MM.1S (cell line): ENCODE measurements around the gene SYT4.

Source experiments
- DNase-seq: peaks from one replicate; pipeline ENCODE4 v3.0.0-alpha.2; 2015
- H2AFZ ChIP-seq: fragments of 300-600 bp; sonication (generic); 2 replicates; pipeline ENCODE4 v1.6.0; 2016; ENCODE audit warnings: antibody characterized with exemption, low read length
- H3F3A ChIP-seq: fragments of 300-600 bp; sonication (generic); 2 replicates; pipeline ENCODE4 v1.6.1; 2016; ENCODE audit warnings: mild to moderate bottlenecking, antibody characterized with exemption, low read length, moderate library complexity, mixed read lengths; ENCODE audit not compliant: insufficient read depth
- H3K27ac ChIP-seq: fragments of 300-600 bp; sonication (generic); 2 replicates; pipeline ENCODE4 v1.5.1; 2016; ENCODE audit warnings: mild to moderate bottlenecking, low read length
- H3K27me3 ChIP-seq: fragments of 300-600 bp; sonication (generic); replicated peaks from 2 replicates; pipeline ENCODE4 v1.6.0; 2016; ENCODE audit warnings: low read length; ENCODE audit not compliant: insufficient read depth
- H3K36me3 ChIP-seq: fragments of 300-600 bp; sonication (generic); replicated peaks from 2 replicates; pipeline ENCODE4 v1.6.1; 2016; ENCODE audit warnings: mild to moderate bottlenecking, low read length, mixed read lengths; ENCODE audit not compliant: insufficient read depth
- H3K4me1 ChIP-seq: fragments of 300-600 bp; sonication (generic); 2 replicates; pipeline ENCODE4 v1.6.1; 2016; ENCODE audit warnings: low read length, mixed read lengths
- H3K4me2 ChIP-seq: fragments of 300-600 bp; sonication (generic); 2 replicates; pipeline ENCODE4 v1.6.0; 2016; ENCODE audit warnings: low read depth, low read length
- H3K4me3 ChIP-seq: fragments of 300-600 bp; sonication (generic); 2 replicates; pipeline ENCODE4 v1.5.1; 2016; ENCODE audit warnings: low read length, mixed read lengths
- H3K79me2 ChIP-seq: fragments of 300-600 bp; sonication (generic); 2 replicates; pipeline ENCODE4 v1.6.1; 2016; ENCODE audit warnings: mixed run types, low read length, mixed read lengths
- H3K9ac ChIP-seq: fragments of 300-600 bp; sonication (generic); 2 replicates; pipeline ENCODE4 v1.6.1; 2016; ENCODE audit warnings: low read length, mixed read lengths
- H3K9me2 ChIP-seq: fragments of 300-600 bp; sonication (generic); replicated peaks from 2 replicates; pipeline ENCODE4 v1.6.1; 2016; ENCODE audit warnings: mild to moderate bottlenecking, low read length, mixed read lengths; ENCODE audit not compliant: insufficient read depth
- H3K9me3 ChIP-seq: fragments of 300-600 bp; sonication (generic); replicated peaks from 2 replicates; pipeline ENCODE4 v1.6.1; 2016; ENCODE audit warnings: mild to moderate bottlenecking, low read length, mixed read lengths; ENCODE audit not compliant: insufficient read depth
- H4K20me1 ChIP-seq: fragments of 300-600 bp; sonication (generic); 2 replicates; pipeline ENCODE4 v1.6.1; 2016; ENCODE audit warnings: mild to moderate bottlenecking, low read length, moderate library complexity, mixed read lengths; ENCODE audit not compliant: insufficient read depth
- CTCF ChIP-seq: fragments of 300-600 bp; sonication (generic); IDR thresholded peaks from 2 replicates; pipeline ENCODE4 v1.5.1; 2016; ENCODE audit warnings: antibody characterized with exemption, low read length, mixed read lengths
- EZH2 ChIP-seq: fragments of 300-600 bp; sonication (generic); optimal IDR thresholded peaks from 2 replicates; pipeline ENCODE3; 2017; ENCODE audit warnings: low read depth, mild to moderate bottlenecking, antibody characterized with exemption, low read length, mixed read lengths
- EZH2phosphoT487 ChIP-seq: fragments of 300-600 bp; sonication (generic); IDR thresholded peaks from 2 replicates; pipeline ENCODE4 v1.6.1; 2018; ENCODE audit warnings: antibody characterized with exemption, low read length

Gene SYT4

GRCh38 chr18:43277164-43277600 is at the start of gene SYT4:
Gene SYT4, minus strand, starts transcription at chr18:43277490. Its CDS starts 209 bp downstream, at chr18:43277281.
- Histone ChIP-seq H3K4me2 (no peak within 1 kb of the TSS), H2AFZ (no peak within 1 kb of the TSS), H3K27ac (no peak within 1 kb of the TSS), H3F3A (no peaks in the 10 kb centered on the region), H3K36me3 (no peaks in the 10 kb centered on the region), H4K20me1 (no peaks in the 10 kb centered on the region), H3K4me3 (no peak within 1 kb of the TSS), H3K9ac (no peak within 1 kb of the TSS), H3K4me1 (no peaks in the 10 kb centered on the region), H3K79me2 (no peaks in the 10 kb centered on the region), H3K27me3 (no peaks in the 10 kb centered on the region), H3K9me3 (no peaks in the 10 kb centered on the region), H3K9me2 (no peaks in the 10 kb centered on the region)
- DNase-seq: no peak
- TF ChIP-seq EZH2phosphoT487 (no peak), EZH2 (no peak), CTCF (no peak)

GRCh38 chr18:43322132-43322531 is 44.8 kb upstream of the SYT4 start:
- Histone ChIP-seq H3K4me2 (no peak overlapping the region), H2AFZ (no peak overlapping the region), H3K9me2 (no peaks in the 10 kb centered on the region), H3K9ac (no peak overlapping the region), H3F3A (no peaks in the 10 kb centered on the region), H3K4me1 (no peaks in the 10 kb centered on the region), H3K27me3 (no peaks in the 10 kb centered on the region), H3K27ac (no peak overlapping the region), H3K79me2 (no peaks in the 10 kb centered on the region), H3K4me3 (no peak overlapping the region), H3K9me3 (no peaks in the 10 kb centered on the region), H4K20me1 (no peaks in the 10 kb centered on the region), H3K36me3 (no peaks in the 10 kb centered on the region)
- no peak for TF ChIP-seq EZH2phosphoT487
- no peak for TF ChIP-seq EZH2
- no peak for TF ChIP-seq CTCF
- no peak for DNase-seq

- H3K4me1 ChIP-seq: no peaks in the 10 kb centered on the region
- no peak overlapping the region for H3K27ac ChIP-seq
- no peaks in the 10 kb centered on the region for H3K36me3 ChIP-seq
- no peaks in the 10 kb centered on the region for H4K20me1 ChIP-seq
- no peaks in the 10 kb centered on the region for H3K79me2 ChIP-seq
- no peaks in the 10 kb centered on the region for H3K9me3 ChIP-seq
- no peak overlapping the region for H3K4me3 ChIP-seq
- no peak overlapping the region for H3K4me2 ChIP-seq
- TF ChIP-seq EZH2 (no peak), CTCF (no peak)
- H3F3A ChIP-seq: no peaks in the 10 kb centered on the region
- no peaks in the 10 kb centered on the region for H3K9me2 ChIP-seq
- H3K27me3 ChIP-seq: no peaks in the 10 kb centered on the region
- no peak overlapping the region for H2AFZ ChIP-seq
- H3K9ac ChIP-seq: no peak overlapping the region
- DNase-seq: no peak
Observed at GRCh38 chr18:43314941-43315340, 37.7 kb upstream of the SYT4 start.
